Naive thymus-derived CD4-positive, alpha-beta T cell (primary cell): ENCODE data around the gene IL21R. TPM values are rescaled to one million over a fixed set of nuclear protein-coding genes. Genes with fewer than 3 reads are reported as not detected.

ENCODE experiments used
- polyA plus RNA-seq, 2 donors: library from polyadenylated mRNA; unstranded; fragments of 300-500 nt; fragmentation: Illumina TruSeq; gene quantifications; one replicate each; pipeline ENCODE4 v1.2.3, GENCODE V29; 2021
- total RNA-seq, 6 experiments: library from RNA in 5 of 6; stranded (reverse) in 5 of 6; gene quantifications; 1 replicate in 5 of 6; 2 replicates in 1 of 6; pipeline ENCODE4 v1.2.3 and lab custom pipeline; 2021 to 2026

IL21R gene
- total and polyA plus RNA-seq, 7 experiments from 2014 or later, result 24.6 to 52.1 (median 37.1) TPM

Other genes starting within 250 kb of the IL21R start
- 10 to 100 TPM; 15.6 to 34.4 (median 19.0) TPM for gene KDM8, start 198.6 kb upstream of the IL21R start, total RNA-seq
- 10 to 100 TPM in 1 of 2 donors, 1 to 10 TPM in 1; 10.0 to 15.4 TPM for gene KDM8, start 198.6 kb upstream of the IL21R start, polyA plus RNA-seq
- 100 to 1,000 TPM in 1 of 5 experiments, 10 to 100 TPM in 4; 45.5 to 106 (median 70.2) TPM for gene NSMCE1, start 133.4 kb upstream of the IL21R start, total RNA-seq
- gene NSMCE1, start 133.4 kb upstream of the IL21R start, polyA plus RNA-seq, result 100 to 1,000 TPM; 200 to 220 TPM
- 100 to 1,000 TPM; 158 to 498 (median 198) TPM for gene IL4R, start 88.2 kb upstream of the IL21R start, total RNA-seq
- 100 to 1,000 TPM in 1 of 2 donors, 10 to 100 TPM in 1; 99.8 to 128 TPM for gene IL4R, start 88.2 kb upstream of the IL21R start, polyA plus RNA-seq
- gene GTF3C1, start 147.7 kb downstream of the IL21R start, total RNA-seq, result 10 to 100 TPM; 51.8 to 60.0 (median 52.6) TPM
- gene GTF3C1, start 147.7 kb downstream of the IL21R start, polyA plus RNA-seq, result 10 to 100 TPM; 19.0 to 38.3 TPM
- gene KATNIP, start 148.0 kb downstream of the IL21R start, total RNA-seq, result 10 to 100 TPM; 18.7 to 39.0 (median 21.3) TPM
- gene KATNIP, start 148.0 kb downstream of the IL21R start, polyA plus RNA-seq, result 1 to 10 TPM; 5.7 to 5.9 TPM